CD14-positive monocyte (primary cell): ENCODE results near the gene IL17B. TPM values are rescaled to one million over a fixed set of nuclear protein-coding genes. Genes with fewer than 3 reads are reported as not detected.
A peak's percentile ranks its signal among the peaks of the same experiment; 100 is the strongest.

ENCODE experiments used
- DNase-seq, 3 donors: peaks; one replicate each; pipeline ENCODE4 v3.0.0-alpha.2; 2011 to 2022
- H2AFZ ChIP-seq: 2 replicates; pipeline ENCODE4 v1.6.0; 2012; ENCODE audit warnings: mild to moderate bottlenecking, low read depth, low read length, inconsistent platforms; ENCODE audit not compliant: insufficient read depth, poor library complexity, severe bottlenecking
- H3K27ac ChIP-seq, 2 donors: 1 replicate in 1 of 2; 2 replicates in 1 of 2; pipeline ENCODE4 v1.5.1; 2012 to 2013; ENCODE audit warnings: low read length in 2 of 2, control low read depth in 1 of 2, inconsistent platforms in 1 of 2, low read depth in 1 of 2, mild to moderate bottlenecking in 1 of 2
- H3K27me3 ChIP-seq, 2 donors: one replicate each; pipeline versions ENCODE4 v1.6.0 to v1.6.1; 2011 to 2013; ENCODE audit warnings: low read length in 2 of 2; ENCODE audit not compliant: control insufficient read depth in 2 of 2, insufficient read depth in 2 of 2
- H3K36me3 ChIP-seq, 2 donors: replicated peaks in 1 of 2; 1 replicate in 1 of 2; 2 replicates in 1 of 2; pipeline versions ENCODE4 v1.5.1 to v1.6.1; 2012 to 2013; ENCODE audit warnings: low read length in 2 of 2, control low read depth in 1 of 2, inconsistent platforms in 1 of 2, mild to moderate bottlenecking in 1 of 2; ENCODE audit not compliant: insufficient read depth in 2 of 2, control insufficient read depth in 1 of 2
- H3K4me1 ChIP-seq, 2 donors: 1 replicate in 1 of 2; 2 replicates in 1 of 2; pipeline versions ENCODE4 v1.5.1 to v1.6.1; 2012 to 2013; ENCODE audit warnings: low read length in 2 of 2, control low read depth in 1 of 2, inconsistent platforms in 1 of 2, mild to moderate bottlenecking in 1 of 2, moderate library complexity in 1 of 2; ENCODE audit not compliant: insufficient read depth in 2 of 2, control insufficient read depth in 1 of 2
- H3K4me2 ChIP-seq: replicated peaks from 2 replicates; pipeline ENCODE3; 2012; ENCODE audit warnings: low read length, moderate library complexity, mild to moderate bottlenecking; ENCODE audit not compliant: poor library complexity, severe bottlenecking; ENCODE audit errors: extremely low read depth
- H3K4me3 ChIP-seq, 3 experiments: fragments of 200-600 bp in 1 of 3; sonication (generic) in 1 of 3; replicated peaks in 1 of 3; 1 replicate in 2 of 3; 2 replicates in 1 of 3; pipeline ENCODE4 v1.5.1; 2011 to 2013; ENCODE audit warnings: low read length in 3 of 3, mild to moderate bottlenecking in 3 of 3, control low read depth in 2 of 3, low read depth in 2 of 3, inconsistent platforms in 1 of 3, moderate library complexity in 1 of 3
- H3K79me2 ChIP-seq: 2 replicates; pipeline ENCODE4 v1.6.0; 2012; ENCODE audit warnings: mild to moderate bottlenecking, control low read depth, inconsistent platforms, low read length, moderate library complexity; ENCODE audit not compliant: insufficient read depth
- H3K9ac ChIP-seq: 2 replicates; pipeline ENCODE4 v1.6.0; 2017; ENCODE audit warnings: low read length, mild to moderate bottlenecking; ENCODE audit not compliant: insufficient read depth, poor library complexity, severe bottlenecking
- H3K9me3 ChIP-seq, 2 donors: replicated peaks in 1 of 2; 1 replicate in 1 of 2; 2 replicates in 1 of 2; pipeline versions ENCODE4 v1.5.1 to v1.6.1; 2012 to 2013; ENCODE audit warnings: low read length in 2 of 2, control low read depth in 1 of 2; ENCODE audit not compliant: control insufficient read depth in 1 of 2, insufficient read depth in 1 of 2
- H4K20me1 ChIP-seq: 2 replicates; pipeline ENCODE4 v1.6.0; 2012; ENCODE audit warnings: mild to moderate bottlenecking, low read length, control low read depth, moderate library complexity; ENCODE audit not compliant: insufficient read depth
- H3K27ac Mint-ChIP-seq, 7 donors: one replicate each; pipeline ENCODE4 v1.8.0; 2020; ENCODE audit warnings: mild to moderate bottlenecking in 7 of 7, mixed read lengths in 7 of 7, moderate library complexity in 6 of 7, inconsistent platforms in 2 of 7
- H3K27me3 Mint-ChIP-seq, 3 donors: one replicate each; pipeline ENCODE4 v1.8.0; 2021 to 2022; ENCODE audit warnings: low read depth in 3 of 3, mild to moderate bottlenecking in 3 of 3, mixed read lengths in 3 of 3, moderate library complexity in 3 of 3, inconsistent platforms in 1 of 3
- H3K36me3 Mint-ChIP-seq, 2 donors: one replicate each; pipeline ENCODE4 v1.8.0; 2020; ENCODE audit warnings: mixed read lengths in 2 of 2, inconsistent platforms in 1 of 2, mild to moderate bottlenecking in 1 of 2
- H3K4me1 Mint-ChIP-seq: one replicate; pipeline ENCODE4 v1.8.0; 2020; ENCODE audit warnings: mild to moderate bottlenecking, mixed read lengths
- H3K4me3 Mint-ChIP-seq, 2 donors: one replicate each; pipeline ENCODE4 v1.8.0; 2020; ENCODE audit warnings: mild to moderate bottlenecking in 2 of 2, mixed read lengths in 2 of 2, moderate library complexity in 1 of 2
- H3K9me3 Mint-ChIP-seq, 7 donors: one replicate each; pipeline ENCODE4 v1.8.0; 2020 to 2022; ENCODE audit warnings: mixed read lengths in 7 of 7, mild to moderate bottlenecking in 6 of 7, moderate library complexity in 6 of 7, inconsistent platforms in 2 of 7
- CTCF ChIP-seq: fragments of 200-600 bp; IDR thresholded peaks from one replicate; pipeline ENCODE4 v1.8.0; 2022; ENCODE audit warnings: antibody characterized with exemption, mild to moderate bottlenecking
- WGBS: methylation state at CpG from one replicate; pipeline ENCODE4 v1.1.5; 2013; ENCODE audit warnings: missing lambda C conversion rate; ENCODE audit not compliant: insufficient coverage; 5-methylcytosine and 5-hydroxymethylcytosine counted together
- intact Hi-C, 2 donors: fragments of 100-400 bp; cut with micrococcal nuclease; formaldehyde crosslinking; loops; one replicate each; pipeline versions ENCODE4 v1.15.0 to v1.15.1; 2023
- polyA plus RNA-seq, 3 donors: library from polyadenylated mRNA; depleted of rRNA in 1 of 3; unstranded in 2 of 3; stranded (reverse) in 1 of 3; fragments of 300-500 nt in 2 of 3; fragments of >200 nt in 1 of 3; fragmentation: Illumina TruSeq in 2 of 3; gene quantifications; 1 replicate in 2 of 3; 2 replicates in 1 of 3; pipeline ENCODE4 v1.2.3, GENCODE V29; 2012 to 2021

Gene IL17B
- polyA plus RNA-seq, 3 donors = not detected

GRCh38 chr5:149382517-149383220 is 3.6 kb upstream of the IL17B start:
- no peak overlapping the region for H3K4me3 Mint-ChIP-seq
- intact Hi-C loops = loop anchor here (5.0 kb wide), 2 partner anchors 180 to 185 kb away; no protein-coding TSS in a partner anchor

GRCh38 chr5:149381986-149382338 is 2.9 kb upstream of the IL17B start:
- Histone ChIP-seq H3K9ac (no peak overlapping the region), H3K9me3 (no peaks in the 10 kb centered on the region), H3K4me3 (no peak overlapping the region), H4K20me1 (no peaks in the 10 kb centered on the region), H3K36me3 (no peaks in the 10 kb centered on the region), H3K79me2 (no peaks in the 10 kb centered on the region), H3K4me1 (no peaks in the 10 kb centered on the region), H3K27me3 (no peaks in the 10 kb centered on the region), H3K4me2 (no peak overlapping the region), H3K27ac (no peak overlapping the region), H2AFZ (peak overlapping the region; percentile 22)
- peak; percentile 37 to 61 (median 55) for DNase-seq
- Mint-ChIP-seq H3K4me1 (peaks cover 4% of the 10 kb centered on the region), H3K36me3 (no peaks in the 10 kb centered on the region), H3K4me3 (no peak overlapping the region), H3K27ac (peak overlapping the region in 1 of 7 donors; percentile 44), H3K9me3 (peaks cover 0 to 2% (median 0%) of the 10 kb centered on the region in 7 donors), H3K27me3 (peaks cover 1 to 3% (median 1%) of the 10 kb centered on the region in 3 donors)
- WGBS = 44% methylated on average over 9 of the region's 16 CpGs
- intact Hi-C loops = loop anchor here (5.0 kb wide), 2 partner anchors 180 to 185 kb away; no protein-coding TSS in a partner anchor
- TF ChIP-seq CTCF = peak; percentile 88

More at GRCh38 chr5:149382517-149383220, 3.6 kb upstream of the IL17B start:
- no peak overlapping the region for H3K27ac ChIP-seq
- 89% methylated on average over 6 of the region's 12 CpGs for WGBS
- H3K4me3 ChIP-seq = no peak overlapping the region
- no peak overlapping the region for H2AFZ ChIP-seq
- Mint-ChIP-seq H3K9me3 (peaks cover 0 to 2% (median 0%) of the 10 kb centered on the region in 7 donors), H3K4me1 (peaks cover 4% of the 10 kb centered on the region), H3K27ac (peak overlapping the region in 1 of 7 donors; percentile 60), H3K36me3 (no peaks in the 10 kb centered on the region), H3K27me3 (peaks cover 1 to 3% (median 1%) of the 10 kb centered on the region in 3 donors)
- H3K9ac ChIP-seq = no peak overlapping the region
- no peaks in the 10 kb centered on the region for H3K36me3 ChIP-seq
- no peaks in the 10 kb centered on the region for H4K20me1 ChIP-seq
- H3K4me1 ChIP-seq = no peaks in the 10 kb centered on the region
- DNase-seq = no peak
- no peaks in the 10 kb centered on the region for H3K27me3 ChIP-seq
- no peaks in the 10 kb centered on the region for H3K79me2 ChIP-seq
- no peak for TF ChIP-seq CTCF
- no peak overlapping the region for H3K4me2 ChIP-seq
- H3K9me3 ChIP-seq = no peaks in the 10 kb centered on the region
